Measurements from ENCODE around the gene VWF. TPM values are rescaled to one million over a fixed set of nuclear protein-coding genes. Genes with fewer than 3 reads are reported as not detected.
"Not testable (repeated sequence)": the region's sequence is repeated elsewhere in the genome, so short reads cannot be mapped to it uniquely, and the experiment has no call there.

The VWF gene
- total RNA-seq, 2 donors from 2014 or later = 189 to 331 TPM

DNA sequence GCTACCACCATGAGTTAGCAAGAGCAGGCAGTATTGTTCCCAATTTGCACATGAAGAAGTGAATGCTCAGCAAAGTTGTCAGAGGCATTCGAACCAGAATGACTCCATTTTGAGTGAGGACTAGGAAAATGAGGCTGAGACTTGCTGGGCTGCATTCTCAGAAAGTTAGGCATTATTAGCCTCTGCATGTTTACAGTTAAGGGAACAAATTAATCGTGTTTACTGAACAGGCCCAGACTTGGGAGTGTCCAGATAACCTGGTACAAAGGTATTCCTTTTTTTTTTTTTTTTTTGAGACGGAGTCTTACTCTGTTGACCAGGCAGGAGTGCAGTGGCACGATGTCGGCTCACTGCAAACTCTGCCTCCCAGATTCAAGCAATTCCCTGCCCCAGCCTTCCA is 22.5 kb upstream of the VWF start:
- no peak overlapping the region for H3K4me3 ChIP-seq

GRCh38 chr12:6146509-6146908 is 22.0 kb upstream of the VWF start:
- Histone ChIP-seq H3K27me3 (no peaks in the 10 kb centered on the region), H3K27ac (no peak overlapping the region), H3K9me3 (no peaks in the 10 kb centered on the region), H3K4me1 (peaks cover 0 to 7% of the 10 kb centered on the region in 2 donors), H3K36me3 (no peaks in the 10 kb centered on the region), H3K4me3 (no peak overlapping the region)
- TF ChIP-seq CTCF (IDR thresholded peaks at IDR 0.05) = no peak
- no peak for DNase-seq (ENCODE audit: low spot score)

More for the DNA sequence above, 22.5 kb upstream of the VWF start:
- DNase-seq (ENCODE audit: low spot score) = no peak
- TF ChIP-seq CTCF (IDR thresholded peaks at IDR 0.05) = no peak
- H3K9me3 ChIP-seq = no peaks in the 10 kb centered on the region
- H3K27me3 ChIP-seq = no peaks in the 10 kb centered on the region
- no peak overlapping the region for H3K27ac ChIP-seq
- H3K4me1 ChIP-seq = peaks cover 0 to 2% of the 10 kb centered on the region in 2 donors
- H3K36me3 ChIP-seq = no peaks in the 10 kb centered on the region

DNA sequence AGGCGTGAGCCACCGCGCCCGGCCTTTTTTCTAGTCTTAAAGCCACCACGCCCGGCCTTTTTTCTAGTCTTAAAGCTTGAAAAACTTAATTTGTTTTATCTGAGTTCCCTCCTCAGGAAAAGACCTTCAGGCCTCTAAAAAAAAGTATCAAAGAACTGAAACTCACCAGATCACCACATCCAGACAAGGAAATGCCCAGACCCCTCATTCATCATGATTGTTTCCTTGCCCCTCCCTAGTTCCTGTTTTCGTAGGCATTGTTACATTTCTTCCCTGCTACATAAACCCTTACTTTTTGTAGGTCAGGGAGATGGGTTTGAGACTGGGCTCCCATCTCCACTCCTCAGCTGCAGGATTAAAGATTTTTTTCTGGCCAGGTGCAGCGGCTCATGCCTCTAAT is 21.1 kb upstream of the VWF start:
- DNase-seq (ENCODE audit: low spot score) = no peak
- H3K9me3 ChIP-seq = no peaks in the 10 kb centered on the region
- no peaks in the 10 kb centered on the region for H3K27me3 ChIP-seq
- no peaks in the 10 kb centered on the region for H3K36me3 ChIP-seq
- H3K4me1 ChIP-seq = peaks cover 0 to 15% of the 10 kb centered on the region in 2 donors
- no peak overlapping the region for H3K4me3 ChIP-seq
- TF ChIP-seq CTCF (IDR thresholded peaks at IDR 0.05) = no peak
- H3K27ac ChIP-seq = peak overlapping the region in 1 of 2 donors; percentile 3

- Histone ChIP-seq H3K27me3 (no peaks in the 10 kb centered on the region), H3K4me3 (no peak overlapping the region), H3K9me3 (no peaks in the 10 kb centered on the region), H3K36me3 (no peaks in the 10 kb centered on the region), H3K27ac (no peak overlapping the region), H3K4me1 (peaks cover 0 to 31% of the 10 kb centered on the region in 2 donors)
- no peak for DNase-seq (ENCODE audit: low spot score)
- no peak for TF ChIP-seq CTCF (IDR thresholded peaks at IDR 0.05)
Observed at GRCh38 chr12:6143303-6143675, 18.8 kb upstream of the VWF start.

DNA sequence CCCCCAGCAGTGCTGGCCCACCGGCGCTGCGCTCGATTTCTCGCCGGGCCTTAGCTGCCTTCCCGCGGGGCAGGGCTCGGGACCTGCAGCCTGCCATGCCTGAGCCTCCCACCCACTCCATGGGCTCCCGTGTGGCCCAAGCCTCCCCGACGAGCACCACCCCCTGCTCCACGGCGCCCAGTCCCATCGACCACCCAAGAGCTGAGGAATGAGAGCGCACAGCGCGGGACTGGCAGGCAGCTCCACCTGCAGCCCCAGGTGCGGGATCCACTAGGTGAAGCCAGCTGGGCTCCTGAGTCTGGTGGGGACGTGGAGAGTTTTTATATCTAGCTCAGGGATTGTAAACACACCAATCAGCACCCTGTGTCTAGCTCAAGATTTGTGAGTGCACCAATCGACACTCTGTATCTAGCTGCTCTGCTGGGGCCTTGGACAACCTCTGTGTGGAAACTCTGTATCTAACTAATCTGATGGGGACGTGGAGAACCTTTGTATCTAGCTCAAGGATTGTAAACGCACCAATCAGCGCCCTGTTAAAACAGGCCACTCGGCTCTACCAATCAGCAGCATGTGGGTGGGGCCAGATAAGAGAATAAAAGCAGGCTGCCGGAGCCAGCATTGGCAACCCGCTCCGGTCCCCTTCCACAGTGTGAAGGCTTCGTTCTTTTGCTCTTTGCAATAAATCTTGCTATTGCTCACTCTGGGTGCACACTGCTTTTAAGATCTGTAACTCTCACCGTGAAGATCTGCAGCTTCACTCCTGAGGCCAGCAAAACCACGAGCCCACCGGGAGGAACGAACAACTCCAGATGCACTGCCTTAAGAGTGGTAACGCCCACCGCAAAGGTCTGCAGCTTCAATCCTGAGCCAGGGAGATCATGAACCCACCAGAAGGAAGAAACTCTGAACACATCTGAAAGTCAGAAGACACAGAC is 18.2 kb upstream of the VWF start:
- peaks cover 0 to 33% of the 10 kb centered on the region in 2 donors for H3K4me1 ChIP-seq
- DNase-seq (ENCODE audit: low spot score); H3K36me3 ChIP-seq; H3K27me3 ChIP-seq; H3K27ac ChIP-seq; H3K4me3 ChIP-seq; H3K9me3 ChIP-seq: not testable (repeated sequence)

DNA sequence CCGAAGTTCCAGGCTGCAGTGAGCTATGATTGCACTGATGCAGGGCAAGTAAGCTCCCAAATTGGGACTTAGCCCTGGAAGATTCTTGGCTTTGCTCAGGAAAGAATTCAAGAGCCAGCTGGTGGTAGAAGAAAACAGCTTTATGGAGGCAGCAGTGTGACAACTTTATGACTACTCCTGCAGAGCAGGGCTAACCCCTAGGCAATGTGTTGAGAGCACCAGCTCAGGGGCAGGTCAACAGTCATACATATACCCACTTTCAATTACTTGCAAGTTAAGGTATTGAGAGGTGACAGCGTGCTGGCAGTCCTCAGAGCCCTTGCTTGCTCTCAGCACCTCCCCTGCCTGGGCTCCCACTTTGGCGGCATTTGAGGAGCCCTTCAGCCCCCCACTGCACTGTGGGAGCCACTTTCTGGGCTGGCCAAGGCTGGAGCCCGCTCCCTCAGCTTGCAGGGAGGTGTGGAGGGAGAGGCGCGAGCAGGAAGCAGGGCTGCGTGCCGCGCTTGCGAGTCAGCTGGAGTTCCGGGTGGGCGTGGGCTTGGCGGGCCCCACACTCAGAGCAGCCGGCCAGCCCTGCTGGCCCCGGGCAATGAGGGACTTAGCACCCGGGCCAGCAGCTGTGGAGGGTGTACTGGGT is 17.4 kb upstream of the VWF start:
- not testable (repeated sequence) for H3K36me3 ChIP-seq; H3K4me3 ChIP-seq; H3K9me3 ChIP-seq; H3K27me3 ChIP-seq; DNase-seq (ENCODE audit: low spot score)
- H3K4me1 ChIP-seq = peaks cover 0 to 33% of the 10 kb centered on the region in 2 donors
- peak overlapping the region; percentile 21 to 64 for H3K27ac ChIP-seq
